Umbilical cord (tissue), 2 donors: ENCODE results near the gene TTC7B. TPM values are rescaled to one million over a fixed set of nuclear protein-coding genes. Genes with fewer than 3 reads are reported as not detected.

ENCODE experiments used
- DNase-seq: peaks from one replicate; pipeline ENCODE4 v3.0.0-alpha.2; 2015; ENCODE audit warnings: low spot score
- total RNA-seq: library from RNA; depleted of rRNA; stranded (reverse); fragments of >200 nt; gene quantifications from one replicate; pipeline ENCODE4 v1.2.3, GENCODE V29; 2014; ENCODE audit warnings: low replicate concordance; ENCODE audit not compliant: insufficient read depth

TTC7B gene
- total RNA-seq, 1 donor from 2014 or later: 14.2 TPM

DNA sequence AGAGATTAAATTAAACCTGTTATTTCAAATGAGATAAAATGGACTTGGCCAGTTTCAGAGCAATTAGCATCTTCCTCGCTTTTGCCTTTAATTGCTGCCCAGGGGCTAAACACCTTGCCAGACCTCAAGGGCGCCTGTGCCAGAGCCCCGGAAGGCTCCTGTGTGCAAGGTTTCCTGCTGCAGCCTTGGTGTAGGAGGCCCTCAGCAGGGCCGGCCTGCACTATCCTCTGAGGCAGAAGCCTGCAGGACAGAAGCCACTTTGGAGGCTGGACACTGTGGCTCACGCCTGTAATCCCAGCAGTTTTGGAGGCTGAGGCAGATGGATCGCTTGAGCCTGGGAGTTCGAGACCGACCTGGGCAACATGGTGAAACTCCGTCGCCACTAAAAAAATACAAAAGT is 269.0 kb downstream of the TTC7B start:
- no peak for DNase-seq

DNA sequence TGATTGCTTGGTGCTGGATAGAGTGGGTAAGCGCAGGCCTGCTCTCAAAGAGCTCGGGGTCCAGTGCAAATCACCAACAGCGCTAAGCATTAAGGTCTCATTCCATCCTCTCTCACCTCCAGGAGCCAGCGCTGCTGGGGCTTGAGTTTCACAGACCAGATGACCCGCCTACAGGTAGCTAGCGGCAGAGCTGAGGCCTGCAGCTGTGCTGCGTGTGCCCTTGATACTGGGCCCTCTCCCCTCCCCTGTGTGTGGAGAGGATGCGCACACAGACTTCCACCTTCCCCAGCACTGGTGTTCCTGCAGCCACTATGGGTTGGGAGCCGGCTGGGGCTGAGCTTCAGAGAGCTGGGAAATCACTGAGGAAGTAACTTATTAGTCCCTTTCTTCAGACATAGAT is 269.5 kb downstream of the TTC7B start:
- DNase-seq: no peak

DNA sequence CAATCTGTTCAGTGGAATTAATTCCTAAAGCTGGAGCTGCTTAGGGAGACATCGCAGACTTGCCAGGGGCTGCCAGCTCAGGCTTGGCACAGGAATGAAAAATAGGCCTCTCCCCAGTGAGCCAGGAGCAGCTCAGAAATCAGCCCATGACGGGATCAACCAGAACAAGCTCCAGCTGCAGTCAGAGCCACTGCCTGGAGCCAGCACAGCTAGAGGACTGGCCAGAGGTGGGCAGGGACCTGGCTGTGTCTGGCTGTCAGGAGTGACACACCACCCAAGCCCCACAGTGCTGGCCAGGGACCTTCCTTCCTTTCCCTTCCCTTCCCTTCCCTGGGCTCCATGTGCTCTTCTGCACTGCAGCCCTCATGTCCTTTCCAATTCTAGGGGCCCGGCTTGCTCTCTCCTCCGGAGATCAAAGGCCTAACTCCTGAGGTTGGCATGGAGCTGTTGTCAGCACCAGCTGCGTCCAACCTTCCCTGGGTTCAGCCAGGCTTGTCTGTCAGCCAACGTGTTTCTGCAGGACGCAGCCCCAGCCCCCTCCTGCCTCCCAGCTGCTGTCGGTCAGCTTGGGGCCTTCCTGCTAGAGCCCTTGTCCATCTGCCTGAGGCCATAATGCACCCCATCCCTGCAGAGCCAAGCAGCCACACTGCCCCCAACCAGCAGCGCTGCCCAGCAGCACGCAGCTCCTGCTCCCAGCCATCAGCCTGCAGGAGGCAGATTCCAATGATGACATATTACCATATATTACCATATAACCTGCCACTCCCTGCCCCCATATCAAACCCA is 270.1 kb downstream of the TTC7B start:
- peak; percentile 49 for DNase-seq

DNA sequence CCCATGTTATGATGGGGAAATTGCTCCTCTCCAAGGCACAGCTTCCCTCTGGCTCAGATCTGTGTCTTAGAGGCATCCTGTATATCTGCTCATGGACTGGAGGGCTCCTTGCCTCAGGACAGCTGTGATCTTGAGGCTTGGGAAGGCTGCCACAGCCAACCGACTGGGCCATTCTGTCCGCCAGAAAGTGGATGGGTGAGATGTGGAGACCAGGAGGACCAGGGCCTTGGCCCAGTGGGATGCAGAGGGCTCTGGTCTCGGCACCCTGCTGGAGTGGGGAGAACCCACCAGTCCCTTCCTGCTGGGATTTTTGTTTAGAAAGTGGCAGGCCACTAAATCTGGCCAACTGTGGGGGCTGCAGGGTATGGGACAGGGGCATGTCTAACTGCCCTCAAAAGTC is 270.8 kb downstream of the TTC7B start:
- no peak for DNase-seq

DNA sequence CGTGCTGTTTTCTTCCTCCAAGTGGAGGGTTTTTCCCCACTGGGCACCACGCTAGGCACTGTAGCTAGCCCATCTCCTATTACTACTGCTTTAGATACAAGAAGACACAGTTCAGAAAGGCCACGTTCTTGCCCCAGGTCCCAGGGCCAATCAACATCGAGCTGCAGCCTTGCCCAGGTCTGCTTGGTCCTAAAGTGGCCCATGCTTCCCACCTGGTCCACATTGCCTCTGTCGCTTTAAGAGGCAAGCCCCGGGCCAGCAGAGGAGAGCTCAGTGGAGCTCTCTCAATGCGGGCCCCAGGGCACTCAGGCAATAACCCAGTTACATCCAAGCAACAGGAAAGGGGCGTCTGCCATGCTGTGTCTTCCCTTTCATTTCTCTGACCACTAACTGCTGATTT is 271.3 kb downstream of the TTC7B start:
- DNase-seq: no peak

DNA sequence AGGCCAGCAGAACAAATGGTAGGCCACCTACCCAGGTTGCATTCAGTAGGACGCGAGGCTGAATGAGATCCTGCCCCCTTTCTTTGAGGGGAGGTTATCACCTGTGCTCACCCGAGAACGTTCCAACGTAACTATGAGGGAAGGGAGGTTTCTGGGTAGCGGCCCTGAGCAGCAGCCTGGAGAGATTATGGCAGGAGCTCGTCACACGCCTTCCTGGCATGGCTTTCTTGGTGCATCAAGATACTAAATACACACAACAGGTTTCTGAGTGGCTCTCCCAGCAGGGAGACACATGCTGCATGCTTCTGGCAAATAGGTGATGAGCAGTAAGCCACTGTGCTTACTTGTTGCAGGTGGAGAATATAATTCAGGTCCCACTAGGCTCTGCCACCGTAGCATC is 271.7 kb downstream of the TTC7B start:
- DNase-seq: no peak

DNA sequence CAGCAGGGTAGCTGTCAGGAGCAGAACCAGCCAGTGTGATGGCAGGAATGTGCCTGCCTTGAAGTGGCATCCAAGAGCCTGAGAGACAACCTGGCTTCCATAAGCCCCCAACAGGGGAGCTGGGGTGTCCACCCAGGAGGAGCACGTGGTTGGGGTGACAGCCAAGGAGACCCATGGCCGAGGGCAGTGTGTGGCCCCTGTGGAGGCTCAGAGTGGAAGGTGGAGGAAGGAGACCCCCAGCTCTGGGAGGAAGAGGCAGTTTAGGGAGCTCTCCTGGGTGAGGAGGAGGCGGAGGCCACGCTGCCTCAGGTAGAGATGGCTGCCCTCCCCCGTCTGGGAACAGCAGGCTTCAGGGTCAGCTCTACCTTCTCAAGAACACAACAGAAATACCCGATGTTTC is 272.4 kb downstream of the TTC7B start:
- no peak for DNase-seq

DNA sequence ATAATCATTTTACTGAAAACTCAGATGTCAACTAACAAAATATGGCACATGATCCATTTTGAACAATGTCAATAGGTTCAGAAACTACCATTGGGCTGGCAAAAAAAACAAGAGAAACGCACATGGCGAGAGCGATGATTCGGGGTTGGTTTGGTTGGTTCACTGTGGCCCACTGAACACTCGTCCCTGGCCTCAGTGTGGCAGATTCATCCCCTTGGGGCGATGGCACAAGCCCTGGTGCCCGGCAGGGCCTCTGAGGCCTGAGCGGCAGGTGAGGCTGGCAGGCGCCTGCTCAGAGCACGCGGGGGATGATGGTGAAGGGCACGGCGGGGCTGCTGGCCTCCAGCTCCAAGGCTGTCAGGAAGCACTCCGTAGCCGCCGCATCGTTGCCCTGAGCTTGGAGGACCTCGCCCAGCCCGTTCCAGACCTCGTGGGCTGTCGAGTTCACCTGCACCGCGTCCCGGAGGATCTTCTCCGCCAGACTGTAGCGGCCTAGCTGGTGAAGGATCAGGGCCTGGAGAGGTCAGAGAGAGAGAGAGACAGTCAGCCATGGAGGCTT is 275.1 kb downstream of the TTC7B start:
- DNase-seq: no peak

DNA sequence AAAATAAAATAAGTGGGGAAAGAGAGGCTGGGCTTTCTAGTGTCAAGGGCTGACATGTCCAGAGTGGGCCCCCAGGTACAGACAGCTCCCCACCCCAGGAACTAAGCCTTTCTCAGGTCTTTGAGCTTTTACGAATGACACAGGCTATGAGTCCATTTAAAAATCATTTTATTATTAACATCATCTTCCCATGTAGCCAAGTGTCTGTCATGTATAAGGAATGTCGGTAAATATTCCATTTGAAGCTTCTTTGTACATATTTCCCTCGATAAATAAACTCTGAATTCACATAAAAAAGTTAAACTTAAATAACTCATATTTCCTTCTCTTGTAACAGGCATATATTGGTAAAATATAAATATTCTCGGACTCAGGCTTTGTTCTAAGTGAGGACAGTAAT is 275.8 kb downstream of the TTC7B start:
- DNase-seq: no peak

DNA sequence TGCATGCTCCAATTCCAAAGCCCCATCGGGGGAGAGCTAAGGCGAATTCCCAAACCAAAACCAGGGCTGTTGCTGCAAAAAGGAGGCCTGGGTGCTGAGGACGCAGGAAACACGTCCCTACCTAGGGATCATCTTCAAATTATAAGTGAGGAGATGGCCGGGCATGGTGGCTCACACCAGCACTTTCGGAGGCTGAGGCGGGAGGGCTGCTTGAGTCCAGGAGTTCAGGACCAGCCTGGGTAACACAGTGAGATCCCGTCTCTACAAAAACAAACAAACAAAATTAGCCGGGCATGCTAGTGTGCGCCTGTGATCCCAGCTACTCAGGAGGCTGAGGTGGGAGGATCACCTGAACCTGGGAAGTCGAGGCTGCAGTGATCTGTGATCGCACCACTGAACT is 276.2 kb downstream of the TTC7B start:
- no peak for DNase-seq

DNA sequence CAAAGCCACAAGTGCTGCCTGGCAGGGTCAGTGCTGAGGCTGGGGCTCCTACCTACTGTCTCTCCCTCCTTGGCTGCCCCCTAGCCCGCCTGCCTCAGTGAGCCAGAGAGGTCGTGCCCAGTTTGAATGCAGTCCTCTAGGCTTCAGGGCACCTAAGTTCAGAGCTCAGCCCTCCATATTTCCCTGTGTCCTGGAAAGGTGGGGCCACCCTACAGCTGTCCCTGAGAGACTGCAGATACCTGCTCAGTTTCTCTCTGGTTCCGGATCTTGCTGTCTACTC is 276.8 kb downstream of the TTC7B start:
- DNase-seq: no peak

DNA sequence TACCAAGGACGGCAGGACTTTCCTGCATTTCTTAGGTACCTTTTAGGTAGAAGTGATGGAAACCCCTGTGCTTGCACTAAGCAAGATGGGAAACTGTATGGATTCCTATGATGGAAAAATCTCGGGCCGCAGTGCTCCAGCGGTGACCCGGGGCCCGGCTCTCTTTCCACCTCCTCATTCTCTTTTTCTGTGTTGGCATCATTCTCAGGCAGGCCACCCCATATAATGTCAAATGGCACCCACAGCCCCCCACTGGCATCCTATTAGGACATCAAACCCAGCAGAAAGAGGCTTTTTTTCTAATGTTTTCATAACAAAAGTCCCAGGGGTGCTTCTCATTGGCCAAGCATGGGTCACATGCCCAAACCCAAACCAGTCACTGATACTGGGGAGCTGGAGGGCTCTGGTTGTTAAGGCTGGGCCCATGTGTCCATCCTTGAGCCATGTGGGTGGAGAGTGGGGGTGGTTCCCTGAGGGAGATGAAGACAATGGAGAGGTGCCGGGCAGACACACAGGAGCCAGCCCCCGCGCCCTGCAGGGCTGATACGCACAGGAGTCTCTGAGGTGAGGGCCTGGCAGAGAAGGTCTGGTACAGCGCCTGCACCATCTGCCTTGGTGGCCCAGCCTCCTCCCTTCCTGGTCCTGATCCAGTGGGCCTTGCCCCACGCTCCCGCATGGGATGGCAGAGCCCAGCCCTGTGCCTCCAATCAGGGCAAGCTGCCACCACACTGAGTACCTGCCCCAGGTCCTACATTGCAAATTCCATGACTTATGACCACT is 277.3 kb downstream of the TTC7B start:
- no peak for DNase-seq

DNA sequence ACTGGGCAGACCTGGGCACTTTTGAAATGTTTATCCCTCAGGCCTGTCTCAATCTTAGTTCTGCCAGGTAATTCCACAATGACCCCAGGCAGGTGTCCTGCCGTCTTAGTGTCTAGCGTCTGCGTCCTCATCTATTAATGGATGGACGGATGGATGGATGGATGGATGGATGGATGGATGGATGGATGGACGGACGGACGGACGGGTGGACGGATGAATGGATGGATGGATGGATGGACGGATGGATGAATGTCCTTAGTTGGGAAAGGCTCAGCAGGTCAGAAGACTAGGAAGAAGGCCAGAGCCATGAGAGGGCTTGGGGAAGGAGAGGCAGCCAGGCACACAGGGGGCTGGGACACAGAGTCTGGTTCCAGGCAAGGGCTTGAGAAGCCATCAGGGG is 278.1 kb downstream of the TTC7B start:
- DNase-seq: no peak

DNA sequence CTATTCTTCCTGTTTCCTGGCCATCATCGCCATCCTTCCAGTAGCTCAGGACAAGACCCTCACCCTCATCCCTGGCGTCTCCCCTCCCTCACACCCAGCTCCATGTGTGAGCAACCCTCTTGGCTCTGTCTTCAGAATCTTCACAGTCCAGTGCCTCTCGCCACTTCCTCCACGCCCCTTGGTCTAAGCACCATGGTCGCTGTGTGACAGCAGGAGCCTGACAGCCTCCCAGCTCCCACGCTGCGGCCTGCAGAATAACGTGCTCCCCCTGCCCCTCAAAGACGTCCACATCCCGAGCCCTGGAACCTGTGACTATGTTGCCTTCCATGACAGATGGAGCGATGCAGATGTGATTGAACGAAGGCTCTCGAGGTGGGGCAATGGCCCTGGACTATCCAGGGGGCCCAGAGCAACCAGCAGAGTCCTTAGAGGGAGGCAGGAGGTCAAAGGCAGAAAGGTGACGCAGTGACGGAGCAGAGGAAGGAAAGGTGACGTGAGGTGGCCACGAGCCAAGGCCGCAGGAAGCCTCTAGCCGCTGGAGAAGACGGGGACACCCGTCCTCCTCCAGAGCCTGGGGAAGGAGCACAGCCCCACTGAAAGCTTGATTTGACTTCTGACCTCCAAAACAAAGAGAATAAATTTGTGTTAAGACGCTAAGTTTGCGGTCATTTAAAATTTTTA is 279.6 kb downstream of the TTC7B start:
- DNase-seq: no peak

DNA sequence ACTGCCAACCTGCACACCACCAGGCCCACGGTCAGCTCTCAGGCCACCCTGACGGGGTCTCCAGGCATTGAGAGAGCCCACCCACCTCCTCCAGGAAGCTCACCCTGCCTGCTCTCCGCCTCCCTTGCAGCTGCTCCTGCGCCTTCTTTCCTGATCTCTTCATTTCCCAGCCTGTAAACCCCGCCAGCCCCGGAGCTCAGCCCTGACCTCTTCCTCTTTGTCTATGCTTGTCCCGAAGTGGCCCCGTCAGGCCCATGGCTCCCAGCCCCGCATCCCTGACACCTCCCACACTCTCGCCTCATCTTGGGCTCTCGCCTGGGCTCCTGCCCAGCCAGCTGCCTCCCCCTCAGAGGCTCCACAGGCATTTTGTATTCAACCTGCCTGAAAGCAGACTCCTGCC is 280.1 kb downstream of the TTC7B start:
- DNase-seq: no peak

DNA sequence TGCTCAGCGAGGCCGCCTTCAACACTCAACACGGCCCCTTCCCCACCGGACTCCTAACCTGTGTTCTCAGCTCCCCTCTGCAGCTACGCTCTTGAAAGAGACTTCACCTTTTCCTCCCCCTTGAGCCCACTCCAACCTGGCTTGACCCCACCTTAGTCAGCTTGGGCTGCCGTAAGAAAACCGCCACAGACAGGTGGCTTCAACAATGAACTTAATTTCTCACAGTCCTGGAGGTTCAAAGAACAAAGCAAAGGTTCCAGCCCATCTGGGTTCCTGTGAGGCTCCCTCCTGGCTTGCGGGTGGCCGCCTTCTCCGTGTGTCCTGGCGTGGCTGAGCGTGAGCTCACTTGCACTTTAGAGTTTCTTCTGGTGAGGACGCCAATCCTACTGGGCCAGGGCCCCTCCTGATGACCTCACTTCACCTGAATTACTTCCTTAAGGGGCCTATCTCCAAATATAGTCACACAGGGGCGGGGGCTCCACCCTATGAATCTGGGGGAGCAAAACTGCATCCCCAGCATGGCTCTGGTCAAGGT is 280.6 kb downstream of the TTC7B start:
- DNase-seq: no peak

DNA sequence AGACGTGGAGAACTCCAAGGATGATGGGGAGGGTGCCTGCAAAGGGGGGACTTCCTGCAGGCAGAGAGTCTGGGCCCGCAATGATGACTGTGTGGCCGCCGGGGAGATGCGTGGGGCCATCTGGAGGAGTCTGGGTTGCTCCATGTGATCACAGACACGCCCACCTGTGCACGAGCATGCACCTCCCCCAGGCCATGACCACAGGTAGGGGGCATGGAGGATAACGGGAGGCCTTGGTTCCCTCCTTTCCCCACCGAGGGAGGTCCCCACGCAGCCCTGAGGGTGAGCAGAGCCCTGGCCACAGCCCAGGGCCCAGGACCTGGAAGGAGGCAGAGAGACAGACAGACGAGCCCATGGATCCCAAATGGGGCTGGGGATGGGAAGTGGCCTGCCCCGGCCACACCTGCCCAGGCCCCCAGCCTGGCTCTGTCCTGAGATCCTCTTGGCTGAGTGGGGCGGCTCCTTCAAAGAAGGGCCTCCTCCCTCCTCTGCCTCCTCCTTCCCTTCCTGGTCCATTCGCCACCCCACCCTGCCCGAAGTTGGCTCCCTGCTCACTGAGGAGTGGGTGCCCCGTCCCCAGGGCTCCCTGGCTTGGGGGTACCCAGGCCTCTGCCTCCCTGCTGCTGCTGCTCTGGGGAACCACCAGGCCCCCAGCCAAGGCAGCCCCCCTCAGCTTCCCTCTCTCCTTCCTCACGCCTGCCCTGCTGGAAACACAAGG is 281.2 kb downstream of the TTC7B start:
- no peak for DNase-seq

DNA sequence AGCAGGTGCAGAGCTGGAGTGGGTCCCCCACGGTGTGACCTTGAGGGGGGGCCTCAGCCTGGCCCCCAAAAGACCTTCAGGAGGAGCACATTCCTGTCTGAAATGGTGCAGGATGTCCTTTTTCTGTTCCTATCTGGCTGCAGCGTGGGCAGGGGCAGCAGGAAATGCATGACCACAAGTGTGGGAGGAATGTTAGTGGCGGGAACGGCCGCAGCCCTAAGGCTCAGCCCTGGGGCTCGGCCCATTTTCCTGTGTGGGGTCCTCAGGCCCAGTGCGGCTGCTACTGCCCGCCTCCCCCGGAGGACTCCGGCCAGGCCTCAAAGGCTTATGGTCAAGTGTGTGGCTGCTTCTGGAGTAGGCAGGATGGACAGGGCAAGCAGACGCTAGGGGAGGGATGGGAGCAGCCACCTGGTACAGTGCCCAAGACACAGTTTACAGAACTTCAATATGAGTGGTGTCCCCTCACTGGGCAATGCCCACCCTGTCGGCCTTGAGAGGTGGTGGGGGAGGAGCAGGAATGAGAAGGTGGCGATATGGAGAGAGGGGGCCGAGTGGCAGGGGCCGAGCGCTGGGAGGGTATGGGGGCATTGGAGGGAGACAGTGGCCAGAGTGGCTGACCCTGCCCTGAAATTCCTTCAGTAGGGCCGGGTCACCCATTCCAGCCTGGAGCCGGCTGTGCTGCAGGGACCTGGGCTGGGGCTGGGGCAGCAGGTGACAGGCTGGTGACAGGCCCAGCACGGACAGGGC is 282.0 kb downstream of the TTC7B start:
- no peak for DNase-seq

DNA sequence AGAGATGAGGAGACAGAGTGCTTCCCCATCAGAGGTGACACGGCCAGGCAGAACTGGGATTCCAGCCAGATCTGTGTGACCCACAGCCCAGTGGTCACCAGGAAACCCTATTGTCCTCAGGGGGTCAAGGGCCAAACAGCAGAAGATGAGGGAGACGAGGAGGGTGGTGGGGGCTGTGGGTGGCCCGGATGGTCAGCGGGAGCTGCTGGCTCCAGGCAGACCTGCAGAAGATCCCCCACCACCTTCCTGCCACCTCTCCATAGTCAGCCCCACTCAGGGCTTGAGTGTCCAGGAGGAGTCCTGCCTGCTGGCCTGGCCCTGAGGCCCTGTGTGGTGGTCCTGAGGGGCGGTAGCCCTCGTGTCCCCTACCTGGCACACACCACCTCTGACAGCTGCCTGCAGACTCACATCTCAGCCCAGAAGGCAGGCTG is 282.6 kb downstream of the TTC7B start:
- DNase-seq: no peak

DNA sequence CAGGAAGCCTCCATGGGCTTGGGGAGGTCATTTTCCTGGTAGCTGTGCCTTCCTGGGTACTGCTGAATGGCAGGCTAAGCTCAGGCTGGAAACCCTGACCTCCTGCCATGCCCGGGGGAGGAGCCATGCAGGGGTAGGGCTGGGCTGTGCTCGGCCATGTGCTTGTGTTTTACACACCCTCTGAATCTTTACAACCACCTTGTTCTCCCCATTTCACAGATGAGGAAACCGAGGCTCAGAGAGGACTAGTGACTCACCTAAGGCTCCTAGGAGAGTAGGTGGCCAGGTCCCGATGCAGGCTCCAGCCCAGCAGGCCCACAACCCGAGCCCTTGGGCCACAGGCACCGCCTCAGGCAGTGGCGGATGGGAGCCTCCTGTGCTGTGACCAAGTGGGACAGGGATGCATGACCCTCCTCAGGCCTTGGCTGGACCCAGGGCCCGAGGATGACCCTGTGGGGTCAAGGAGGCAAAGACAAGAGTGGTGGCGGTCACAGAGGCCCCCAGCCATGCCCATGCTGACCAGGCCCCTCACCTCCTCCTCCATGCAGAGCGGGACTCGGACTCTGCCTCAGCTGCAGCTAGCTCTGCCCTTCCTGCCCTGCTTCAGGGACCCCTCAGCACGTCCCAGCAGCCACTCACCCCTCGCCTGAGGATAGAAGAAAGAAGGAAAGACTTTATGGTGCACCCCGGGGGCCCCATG is 283.3 kb downstream of the TTC7B start:
- DNase-seq: no peak
